Measurements from ENCODE around the gene SP3. TPM values are rescaled to one million over a fixed set of nuclear protein-coding genes. Genes with fewer than 3 reads are reported as not detected.

Gene SP3
- total RNA-seq, 1 donor: 113 TPM

- H3K27ac ChIP-seq (ENCODE audit: low read depth, low read length): no peak overlapping the region
- peaks cover 34% of the 10 kb centered on the region for H3K27me3 ChIP-seq (ENCODE audit: insufficient read depth, low read length)
- no peak overlapping the region for H2AFZ ChIP-seq (ENCODE audit: low read length)
- H3K4me2 ChIP-seq (ENCODE audit: insufficient read depth, low read length): no peak overlapping the region
- no peak for DNase-seq (ENCODE audit: insufficient read length, low spot score, missing footprints)
- no peak for TF ChIP-seq CTCF (IDR thresholded peaks at IDR 0.05; ENCODE audit: extremely low read depth, low read depth, low read length)
- no peaks in the 10 kb centered on the region for H3K9me3 ChIP-seq (ENCODE audit: low read depth, low read length)
- H3K4me3 ChIP-seq (ENCODE audit: insufficient read depth, low read length): no peak overlapping the region
- no peaks in the 10 kb centered on the region for H3K4me1 ChIP-seq (ENCODE audit: insufficient read depth, low read length)
- H4K20me1 ChIP-seq (ENCODE audit: insufficient read depth, low read length): no peaks in the 10 kb centered on the region
- no peaks in the 10 kb centered on the region for H3K36me3 ChIP-seq (ENCODE audit: insufficient read depth, low read length)
- no peaks in the 10 kb centered on the region for H3K79me2 ChIP-seq (ENCODE audit: insufficient read depth, low read length)
These were observed 92.5 kb downstream of the SP3 start for GRCh38 chr2:173872714-173873113.

GRCh38 chr2:173869244-173870229 is 95.6 kb downstream of the SP3 start:
- H3K27ac ChIP-seq (ENCODE audit: low read depth, low read length): no peak overlapping the region
- DNase-seq (ENCODE audit: insufficient read length, low spot score, missing footprints): no peak
- H3K9me3 ChIP-seq (ENCODE audit: low read depth, low read length): no peaks in the 10 kb centered on the region
- no peak overlapping the region for H3K4me2 ChIP-seq (ENCODE audit: insufficient read depth, low read length)
- H3K4me1 ChIP-seq (ENCODE audit: insufficient read depth, low read length): no peaks in the 10 kb centered on the region
- H3K36me3 ChIP-seq (ENCODE audit: insufficient read depth, low read length): no peaks in the 10 kb centered on the region
- H3K79me2 ChIP-seq (ENCODE audit: insufficient read depth, low read length): no peaks in the 10 kb centered on the region
- TF ChIP-seq CTCF (IDR thresholded peaks at IDR 0.05; ENCODE audit: extremely low read depth, low read depth, low read length): no peak
- no peak overlapping the region for H2AFZ ChIP-seq (ENCODE audit: low read length)
- peaks cover 51% of the 10 kb centered on the region for H3K27me3 ChIP-seq (ENCODE audit: insufficient read depth, low read length)
- H3K4me3 ChIP-seq (ENCODE audit: insufficient read depth, low read length): no peak overlapping the region
- no peaks in the 10 kb centered on the region for H4K20me1 ChIP-seq (ENCODE audit: insufficient read depth, low read length)

GRCh38 chr2:173868406-173868805 is 96.8 kb downstream of the SP3 start:
- Histone ChIP-seq H3K4me2 (ENCODE audit: insufficient read depth, low read length) (no peak overlapping the region), H4K20me1 (ENCODE audit: insufficient read depth, low read length) (no peaks in the 10 kb centered on the region), H3K4me1 (ENCODE audit: insufficient read depth, low read length) (no peaks in the 10 kb centered on the region), H3K79me2 (ENCODE audit: insufficient read depth, low read length) (no peaks in the 10 kb centered on the region), H3K36me3 (ENCODE audit: insufficient read depth, low read length) (no peaks in the 10 kb centered on the region), H3K4me3 (ENCODE audit: insufficient read depth, low read length) (no peak overlapping the region), H3K27me3 (ENCODE audit: insufficient read depth, low read length) (peaks cover 59% of the 10 kb centered on the region), H2AFZ (ENCODE audit: low read length) (no peak overlapping the region), H3K9me3 (ENCODE audit: low read depth, low read length) (no peaks in the 10 kb centered on the region), H3K27ac (ENCODE audit: low read depth, low read length) (no peak overlapping the region)
- TF ChIP-seq CTCF (IDR thresholded peaks at IDR 0.05; ENCODE audit: extremely low read depth, low read depth, low read length): no peak
- DNase-seq (ENCODE audit: insufficient read length, low spot score, missing footprints): no peak

- no peak overlapping the region for H2AFZ ChIP-seq (ENCODE audit: low read length)
- no peaks in the 10 kb centered on the region for H3K79me2 ChIP-seq (ENCODE audit: insufficient read depth, low read length)
- no peak overlapping the region for H3K4me2 ChIP-seq (ENCODE audit: insufficient read depth, low read length)
- no peaks in the 10 kb centered on the region for H3K4me1 ChIP-seq (ENCODE audit: insufficient read depth, low read length)
- no peaks in the 10 kb centered on the region for H3K9me3 ChIP-seq (ENCODE audit: low read depth, low read length)
- no peak overlapping the region for H3K4me3 ChIP-seq (ENCODE audit: insufficient read depth, low read length)
- TF ChIP-seq CTCF (IDR thresholded peaks at IDR 0.05; ENCODE audit: extremely low read depth, low read depth, low read length): no peak
- H3K27ac ChIP-seq (ENCODE audit: low read depth, low read length): no peak overlapping the region
- H3K36me3 ChIP-seq (ENCODE audit: insufficient read depth, low read length): no peaks in the 10 kb centered on the region
- no peaks in the 10 kb centered on the region for H4K20me1 ChIP-seq (ENCODE audit: insufficient read depth, low read length)
- DNase-seq (ENCODE audit: insufficient read length, low spot score, missing footprints): no peak
- H3K27me3 ChIP-seq (ENCODE audit: insufficient read depth, low read length): peaks cover 59% of the 10 kb centered on the region
These were observed 98.1 kb downstream of the SP3 start for GRCh38 chr2:173866874-173867618.
